ENCODE data around the gene GRIN2A.

Gene GRIN2A

DNA sequence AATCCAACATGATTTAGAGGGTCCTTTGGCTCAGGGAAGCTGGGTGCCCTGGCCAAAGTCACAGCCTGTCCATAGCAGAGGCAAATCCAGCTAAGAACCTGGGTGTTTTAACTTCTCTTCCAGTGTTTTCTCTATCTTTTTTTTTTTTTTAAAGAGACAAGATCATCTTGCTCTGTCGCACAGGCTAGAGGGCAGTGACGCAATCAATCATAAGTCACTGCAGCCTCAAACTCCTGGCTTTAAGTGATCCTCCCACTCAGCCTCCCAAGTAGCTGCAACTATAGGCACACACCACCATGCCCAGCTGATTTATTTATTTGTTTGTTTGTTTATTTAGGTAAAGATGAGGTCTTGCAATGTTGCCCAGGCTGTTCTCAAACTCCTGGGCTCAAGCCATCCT lies 14.8 kb upstream of the GRIN2A start:
- H3K27me3 Mint-ChIP-seq (ENCODE audit: low read depth, poor library complexity), result peaks cover 10% of the 10 kb centered on the region
- no peak overlapping the region for H3K4me3 Mint-ChIP-seq
- peaks cover 29% of the 10 kb centered on the region for H3K4me1 Mint-ChIP-seq
- no peaks in the 10 kb centered on the region for H3K36me3 Mint-ChIP-seq (ENCODE audit: low read depth)
- peak overlapping the region; percentile 4 for H3K27ac Mint-ChIP-seq
- TF ChIP-seq, protein P1, sequence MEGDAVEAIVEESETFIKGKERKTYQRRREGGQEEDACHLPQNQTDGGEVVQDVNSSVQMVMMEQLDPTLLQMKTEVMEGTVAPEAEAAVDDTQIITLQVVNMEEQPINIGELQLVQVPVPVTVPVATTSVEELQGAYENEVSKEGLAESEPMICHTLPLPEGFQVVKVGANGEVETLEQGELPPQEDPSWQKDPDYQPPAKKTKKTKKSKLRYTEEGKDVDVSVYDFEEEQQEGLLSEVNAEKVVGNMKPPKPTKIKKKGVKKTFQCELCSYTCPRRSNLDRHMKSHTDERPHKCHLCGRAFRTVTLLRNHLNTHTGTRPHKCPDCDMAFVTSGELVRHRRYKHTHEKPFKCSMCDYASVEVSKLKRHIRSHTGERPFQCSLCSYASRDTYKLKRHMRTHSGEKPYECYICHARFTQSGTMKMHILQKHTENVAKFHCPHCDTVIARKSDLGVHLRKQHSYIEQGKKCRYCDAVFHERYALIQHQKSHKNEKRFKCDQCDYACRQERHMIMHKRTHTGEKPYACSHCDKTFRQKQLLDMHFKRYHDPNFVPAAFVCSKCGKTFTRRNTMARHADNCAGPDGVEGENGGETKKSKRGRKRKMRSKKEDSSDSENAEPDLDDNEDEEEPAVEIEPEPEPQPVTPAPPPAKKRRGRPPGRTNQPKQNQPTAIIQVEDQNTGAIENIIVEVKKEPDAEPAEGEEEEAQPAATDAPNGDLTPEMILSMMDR (IDR thresholded peaks at IDR 0.05), result no peak
- no peak for DNase-seq
- peaks cover 27% of the 10 kb centered on the region for H3K9me3 Mint-ChIP-seq

DNA sequence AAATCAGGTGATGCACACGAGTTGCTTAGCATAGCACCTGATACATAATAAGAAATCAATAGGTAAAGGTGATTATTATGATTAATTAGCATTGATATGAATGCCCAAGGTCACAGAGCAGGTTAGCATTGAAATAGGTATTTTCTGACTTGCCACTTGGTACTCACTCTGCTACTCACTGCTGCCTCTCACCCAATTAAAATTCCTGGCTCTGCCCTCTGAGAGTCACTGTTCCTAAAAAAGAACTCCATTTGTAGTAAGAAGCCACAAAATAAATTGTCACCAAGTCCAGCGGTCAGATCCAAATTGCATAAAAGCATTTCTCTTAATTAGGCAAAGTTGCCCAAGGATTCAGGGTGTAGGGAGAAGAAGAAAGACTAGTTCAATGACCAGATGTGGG lies 8.9 kb upstream of the GRIN2A start:
- no peak overlapping the region for H3K27ac Mint-ChIP-seq
- H3K36me3 Mint-ChIP-seq (ENCODE audit: low read depth), result no peaks in the 10 kb centered on the region
- no peak for DNase-seq
- H3K9me3 Mint-ChIP-seq, result peaks cover 22% of the 10 kb centered on the region
- TF ChIP-seq, protein P1 (IDR thresholded peaks at IDR 0.05), result no peak
- no peak overlapping the region for H3K4me3 Mint-ChIP-seq
- H3K27me3 Mint-ChIP-seq (ENCODE audit: low read depth, poor library complexity), result peaks cover 11% of the 10 kb centered on the region
- no peaks in the 10 kb centered on the region for H3K4me1 Mint-ChIP-seq

DNA sequence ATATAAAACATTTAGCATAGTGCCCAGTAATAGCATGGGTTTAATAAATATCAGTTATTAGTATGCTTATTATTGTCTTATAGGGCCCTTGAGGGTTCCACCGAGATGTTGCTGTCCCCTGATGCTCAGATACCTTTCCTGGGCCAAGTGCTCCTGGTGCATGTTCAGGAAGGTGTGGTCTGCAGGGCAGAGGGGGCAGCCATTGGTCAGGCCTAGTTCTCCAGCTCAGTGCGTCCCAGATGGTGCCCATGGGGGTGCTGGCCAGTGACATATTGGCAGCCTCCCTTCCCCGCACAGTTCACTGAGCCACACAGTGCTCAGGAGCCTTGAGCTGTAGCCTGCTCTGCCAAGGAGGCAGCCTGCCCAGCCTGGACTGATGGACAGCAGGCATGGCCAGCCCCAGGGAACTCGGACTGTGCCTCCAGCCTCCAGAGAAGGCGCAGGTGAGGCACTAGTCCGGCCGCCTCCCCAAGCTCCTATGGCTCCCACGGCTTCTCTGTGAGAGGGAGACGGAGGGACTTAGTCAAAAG lies 7.7 kb upstream of the GRIN2A start:
- TF ChIP-seq, protein P1 (IDR thresholded peaks at IDR 0.05), result no peak
- H3K4me3 Mint-ChIP-seq, result no peak overlapping the region
- H3K27me3 Mint-ChIP-seq (ENCODE audit: low read depth, poor library complexity), result peaks cover 20% of the 10 kb centered on the region
- H3K4me1 Mint-ChIP-seq, result no peaks in the 10 kb centered on the region
- peaks cover 12% of the 10 kb centered on the region for H3K9me3 Mint-ChIP-seq
- no peak for DNase-seq
- no peak overlapping the region for H3K27ac Mint-ChIP-seq
- H3K36me3 Mint-ChIP-seq (ENCODE audit: low read depth), result no peaks in the 10 kb centered on the region

DNA sequence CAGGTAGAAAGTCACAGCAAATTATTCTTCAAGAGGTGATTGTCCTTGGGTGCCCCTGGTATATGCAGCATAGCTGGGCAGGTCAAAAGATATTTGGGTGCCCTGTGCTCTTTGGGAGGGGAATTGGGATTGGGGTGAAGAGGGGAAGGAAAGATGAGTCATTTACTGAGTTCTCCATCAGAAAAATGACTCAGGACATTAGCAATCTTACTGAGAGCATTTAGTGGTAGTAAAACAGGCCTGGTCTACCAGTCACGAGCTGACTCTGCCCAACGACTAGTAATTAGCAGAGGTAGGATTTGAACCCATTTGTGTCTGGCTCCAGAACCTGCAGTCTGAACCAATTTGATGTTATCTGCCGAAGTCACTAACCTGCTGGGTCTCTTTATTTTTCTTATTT lies 6.0 kb upstream of the GRIN2A start:
- no peak for DNase-seq
- H3K27ac Mint-ChIP-seq, result no peak overlapping the region
- TF ChIP-seq, protein P1 (IDR thresholded peaks at IDR 0.05), result no peak
- H3K36me3 Mint-ChIP-seq (ENCODE audit: low read depth), result no peaks in the 10 kb centered on the region
- peaks cover 34% of the 10 kb centered on the region for H3K27me3 Mint-ChIP-seq (ENCODE audit: low read depth, poor library complexity)
- peaks cover 5% of the 10 kb centered on the region for H3K4me1 Mint-ChIP-seq
- no peak overlapping the region for H3K4me3 Mint-ChIP-seq
- H3K9me3 Mint-ChIP-seq, result no peaks in the 10 kb centered on the region

DNA sequence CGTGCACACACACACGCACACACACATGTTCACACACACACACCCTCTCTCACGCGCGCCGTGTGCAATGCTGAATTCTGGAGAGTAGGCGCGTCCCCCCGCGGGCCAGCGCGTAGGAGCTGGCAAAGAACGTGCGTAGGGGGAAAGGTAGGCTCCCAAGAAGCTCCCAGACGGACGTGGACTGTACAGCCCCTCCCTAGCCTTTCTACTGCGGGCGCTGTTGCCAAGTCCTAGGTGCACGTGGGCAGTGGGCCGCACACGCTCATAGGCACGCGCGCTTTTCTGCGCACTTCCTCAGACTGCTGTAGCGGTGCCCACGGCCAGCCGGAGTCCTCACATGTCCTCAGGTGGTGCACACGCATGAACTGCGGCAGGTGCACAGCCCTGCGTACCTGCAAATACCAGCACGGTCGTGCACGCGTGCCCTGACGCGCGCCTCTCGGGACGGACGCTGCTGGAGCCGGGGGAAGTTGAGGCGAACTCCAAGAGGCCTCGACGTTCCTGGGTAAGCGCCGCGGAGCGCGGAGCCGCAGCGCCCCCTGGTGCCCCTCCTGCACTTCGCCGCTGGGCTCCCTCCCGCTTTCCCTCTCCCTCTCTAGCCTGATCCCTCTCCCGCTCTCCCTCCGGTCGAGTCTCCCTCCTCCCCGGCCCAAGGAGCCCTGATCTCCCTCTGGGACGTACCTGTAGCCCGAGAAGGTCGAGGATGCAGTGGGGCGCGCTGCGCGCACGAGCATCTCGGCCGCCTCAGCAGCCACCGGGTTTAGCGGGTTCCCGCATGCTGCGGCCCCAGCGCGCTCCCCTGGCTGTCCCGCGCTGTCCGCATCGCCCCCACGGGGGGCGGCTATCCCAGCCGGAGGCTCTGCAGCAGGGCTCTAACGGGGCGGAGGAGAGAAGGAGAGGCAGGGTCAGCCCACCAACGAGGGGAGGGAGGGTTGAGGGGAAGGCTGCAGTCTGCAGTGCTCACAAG lies 749 bp downstream of the GRIN2A start:
- no peak overlapping the region for H3K27ac Mint-ChIP-seq
- peak; percentile 87 for DNase-seq
- H3K4me1 Mint-ChIP-seq, result peaks cover 14% of the 10 kb centered on the region
- H3K27me3 Mint-ChIP-seq (ENCODE audit: low read depth, poor library complexity), result peaks cover 74% of the 10 kb centered on the region
- H3K4me3 Mint-ChIP-seq, result peak overlapping the region; percentile 85
- H3K36me3 Mint-ChIP-seq (ENCODE audit: low read depth), result no peaks in the 10 kb centered on the region
- peaks cover 5% of the 10 kb centered on the region for H3K9me3 Mint-ChIP-seq
- TF ChIP-seq, protein P1 (IDR thresholded peaks at IDR 0.05), result peak; percentile 95

Data from nephron progenitor cell (in vitro differentiated cells).